ENCODE data around the gene UROS.
A peak's percentile ranks its signal among the peaks of the same experiment; 100 is the strongest.

The UROS gene

DNA sequence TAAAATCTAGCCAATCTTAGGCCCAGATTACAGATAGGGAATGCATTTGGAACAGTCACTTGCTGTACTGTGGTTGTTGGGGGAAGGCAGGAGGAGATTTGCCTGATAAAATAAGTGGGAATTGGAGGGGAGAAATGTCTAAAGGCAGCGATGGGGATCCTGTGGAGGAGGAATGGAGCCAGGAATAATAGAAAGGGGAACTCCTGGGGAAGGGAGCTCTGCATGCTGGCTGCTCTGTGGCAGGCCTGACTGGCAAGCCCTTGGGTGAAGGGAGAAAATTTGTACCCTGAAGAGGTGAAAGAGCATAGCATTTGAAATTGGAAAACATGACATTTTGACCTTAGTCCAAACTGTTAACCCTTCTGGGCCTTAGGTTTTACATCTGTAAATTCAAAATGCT is 61.1 kb downstream of the UROS start (continued):
- TF ChIP-seq, protein P1, sequence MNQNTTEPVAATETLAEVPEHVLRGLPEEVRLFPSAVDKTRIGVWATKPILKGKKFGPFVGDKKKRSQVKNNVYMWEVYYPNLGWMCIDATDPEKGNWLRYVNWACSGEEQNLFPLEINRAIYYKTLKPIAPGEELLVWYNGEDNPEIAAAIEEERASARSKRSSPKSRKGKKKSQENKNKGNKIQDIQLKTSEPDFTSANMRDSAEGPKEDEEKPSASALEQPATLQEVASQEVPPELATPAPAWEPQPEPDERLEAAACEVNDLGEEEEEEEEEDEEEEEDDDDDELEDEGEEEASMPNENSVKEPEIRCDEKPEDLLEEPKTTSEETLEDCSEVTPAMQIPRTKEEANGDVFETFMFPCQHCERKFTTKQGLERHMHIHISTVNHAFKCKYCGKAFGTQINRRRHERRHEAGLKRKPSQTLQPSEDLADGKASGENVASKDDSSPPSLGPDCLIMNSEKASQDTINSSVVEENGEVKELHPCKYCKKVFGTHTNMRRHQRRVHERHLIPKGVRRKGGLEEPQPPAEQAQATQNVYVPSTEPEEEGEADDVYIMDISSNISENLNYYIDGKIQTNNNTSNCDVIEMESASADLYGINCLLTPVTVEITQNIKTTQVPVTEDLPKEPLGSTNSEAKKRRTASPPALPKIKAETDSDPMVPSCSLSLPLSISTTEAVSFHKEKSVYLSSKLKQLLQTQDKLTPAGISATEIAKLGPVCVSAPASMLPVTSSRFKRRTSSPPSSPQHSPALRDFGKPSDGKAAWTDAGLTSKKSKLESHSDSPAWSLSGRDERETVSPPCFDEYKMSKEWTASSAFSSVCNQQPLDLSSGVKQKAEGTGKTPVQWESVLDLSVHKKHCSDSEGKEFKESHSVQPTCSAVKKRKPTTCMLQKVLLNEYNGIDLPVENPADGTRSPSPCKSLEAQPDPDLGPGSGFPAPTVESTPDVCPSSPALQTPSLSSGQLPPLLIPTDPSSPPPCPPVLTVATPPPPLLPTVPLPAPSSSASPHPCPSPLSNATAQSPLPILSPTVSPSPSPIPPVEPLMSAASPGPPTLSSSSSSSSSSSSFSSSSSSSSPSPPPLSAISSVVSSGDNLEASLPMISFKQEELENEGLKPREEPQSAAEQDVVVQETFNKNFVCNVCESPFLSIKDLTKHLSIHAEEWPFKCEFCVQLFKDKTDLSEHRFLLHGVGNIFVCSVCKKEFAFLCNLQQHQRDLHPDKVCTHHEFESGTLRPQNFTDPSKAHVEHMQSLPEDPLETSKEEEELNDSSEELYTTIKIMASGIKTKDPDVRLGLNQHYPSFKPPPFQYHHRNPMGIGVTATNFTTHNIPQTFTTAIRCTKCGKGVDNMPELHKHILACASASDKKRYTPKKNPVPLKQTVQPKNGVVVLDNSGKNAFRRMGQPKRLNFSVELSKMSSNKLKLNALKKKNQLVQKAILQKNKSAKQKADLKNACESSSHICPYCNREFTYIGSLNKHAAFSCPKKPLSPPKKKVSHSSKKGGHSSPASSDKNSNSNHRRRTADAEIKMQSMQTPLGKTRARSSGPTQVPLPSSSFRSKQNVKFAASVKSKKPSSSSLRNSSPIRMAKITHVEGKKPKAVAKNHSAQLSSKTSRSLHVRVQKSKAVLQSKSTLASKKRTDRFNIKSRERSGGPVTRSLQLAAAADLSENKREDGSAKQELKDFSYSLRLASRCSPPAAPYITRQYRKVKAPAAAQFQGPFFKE (tag by site-specific recombination; IDR thresholded peaks at IDR 0.05; ENCODE audit: borderline replicate concordance): no peak
- no peak for TF ChIP-seq ZNF837 (tag by site-specific recombination; IDR thresholded peaks at IDR 0.05)
- TF ChIP-seq, protein P2, sequence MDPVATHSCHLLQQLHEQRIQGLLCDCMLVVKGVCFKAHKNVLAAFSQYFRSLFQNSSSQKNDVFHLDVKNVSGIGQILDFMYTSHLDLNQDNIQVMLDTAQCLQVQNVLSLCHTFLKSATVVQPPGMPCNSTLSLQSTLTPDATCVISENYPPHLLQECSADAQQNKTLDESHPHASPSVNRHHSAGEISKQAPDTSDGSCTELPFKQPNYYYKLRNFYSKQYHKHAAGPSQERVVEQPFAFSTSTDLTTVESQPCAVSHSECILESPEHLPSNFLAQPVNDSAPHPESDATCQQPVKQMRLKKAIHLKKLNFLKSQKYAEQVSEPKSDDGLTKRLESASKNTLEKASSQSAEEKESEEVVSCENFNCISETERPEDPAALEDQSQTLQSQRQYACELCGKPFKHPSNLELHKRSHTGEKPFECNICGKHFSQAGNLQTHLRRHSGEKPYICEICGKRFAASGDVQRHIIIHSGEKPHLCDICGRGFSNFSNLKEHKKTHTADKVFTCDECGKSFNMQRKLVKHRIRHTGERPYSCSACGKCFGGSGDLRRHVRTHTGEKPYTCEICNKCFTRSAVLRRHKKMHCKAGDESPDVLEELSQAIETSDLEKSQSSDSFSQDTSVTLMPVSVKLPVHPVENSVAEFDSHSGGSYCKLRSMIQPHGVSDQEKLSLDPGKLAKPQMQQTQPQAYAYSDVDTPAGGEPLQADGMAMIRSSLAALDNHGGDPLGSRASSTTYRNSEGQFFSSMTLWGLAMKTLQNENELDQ (tag by site-specific recombination; IDR thresholded peaks at IDR 0.05; ENCODE audit: low read depth): no peak
- TF ChIP-seq, protein P3, sequence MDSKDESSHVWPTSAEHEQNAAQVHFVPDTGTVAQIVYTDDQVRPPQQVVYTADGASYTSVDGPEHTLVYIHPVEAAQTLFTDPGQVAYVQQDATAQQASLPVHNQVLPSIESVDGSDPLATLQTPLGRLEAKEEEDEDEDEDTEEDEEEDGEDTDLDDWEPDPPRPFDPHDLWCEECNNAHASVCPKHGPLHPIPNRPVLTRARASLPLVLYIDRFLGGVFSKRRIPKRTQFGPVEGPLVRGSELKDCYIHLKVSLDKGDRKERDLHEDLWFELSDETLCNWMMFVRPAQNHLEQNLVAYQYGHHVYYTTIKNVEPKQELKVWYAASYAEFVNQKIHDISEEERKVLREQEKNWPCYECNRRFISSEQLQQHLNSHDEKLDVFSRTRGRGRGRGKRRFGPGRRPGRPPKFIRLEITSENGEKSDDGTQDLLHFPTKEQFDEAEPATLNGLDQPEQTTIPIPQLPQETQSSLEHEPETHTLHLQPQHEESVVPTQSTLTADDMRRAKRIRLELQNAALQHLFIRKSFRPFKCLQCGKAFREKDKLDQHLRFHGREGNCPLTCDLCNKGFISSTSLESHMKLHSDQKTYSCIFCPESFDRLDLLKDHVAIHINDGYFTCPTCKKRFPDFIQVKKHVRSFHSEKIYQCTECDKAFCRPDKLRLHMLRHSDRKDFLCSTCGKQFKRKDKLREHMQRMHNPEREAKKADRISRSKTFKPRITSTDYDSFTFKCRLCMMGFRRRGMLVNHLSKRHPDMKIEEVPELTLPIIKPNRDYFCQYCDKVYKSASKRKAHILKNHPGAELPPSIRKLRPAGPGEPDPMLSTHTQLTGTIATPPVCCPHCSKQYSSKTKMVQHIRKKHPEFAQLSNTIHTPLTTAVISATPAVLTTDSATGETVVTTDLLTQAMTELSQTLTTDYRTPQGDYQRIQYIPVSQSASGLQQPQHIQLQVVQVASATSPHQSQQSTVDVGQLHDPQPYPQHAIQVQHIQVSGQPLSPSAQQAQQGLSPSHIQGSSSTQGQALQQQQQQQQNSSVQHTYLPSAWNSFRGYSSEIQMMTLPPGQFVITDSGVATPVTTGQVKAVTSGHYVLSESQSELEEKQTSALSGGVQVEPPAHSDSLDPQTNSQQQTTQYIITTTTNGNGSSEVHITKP (tag by site-specific recombination; IDR thresholded peaks at IDR 0.05): no peak

DNA sequence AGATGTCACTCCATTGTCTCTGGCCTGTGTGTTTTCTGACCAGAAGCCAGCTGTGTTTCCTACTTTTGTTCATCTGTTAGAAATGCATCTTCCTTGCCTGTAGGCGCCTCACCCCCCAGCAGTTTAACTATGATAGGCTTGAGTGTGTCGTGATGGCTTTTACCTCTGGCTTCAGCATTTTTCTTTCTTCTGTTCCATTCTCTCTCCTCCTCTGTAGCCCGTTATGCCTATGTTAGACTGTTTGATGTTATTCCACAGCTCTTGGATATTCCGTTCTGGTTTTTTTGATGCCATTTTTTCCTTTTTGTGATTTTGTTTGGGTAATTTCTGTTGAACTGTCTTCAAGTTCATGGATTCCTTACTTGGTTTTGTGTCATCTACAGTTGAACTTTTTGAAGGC is 65.3 kb downstream of the UROS start:
- H3K9me3 ChIP-seq (ENCODE audit: control insufficient read depth, insufficient read depth, low read depth, low read length): no peaks in the 10 kb centered on the region
- H3K27ac ChIP-seq (ENCODE audit: extremely low read depth, low read depth, low read length): no peak overlapping the region
- CTCF ChIA-PET: no interaction called here
- TF ChIP-seq, protein P4, sequence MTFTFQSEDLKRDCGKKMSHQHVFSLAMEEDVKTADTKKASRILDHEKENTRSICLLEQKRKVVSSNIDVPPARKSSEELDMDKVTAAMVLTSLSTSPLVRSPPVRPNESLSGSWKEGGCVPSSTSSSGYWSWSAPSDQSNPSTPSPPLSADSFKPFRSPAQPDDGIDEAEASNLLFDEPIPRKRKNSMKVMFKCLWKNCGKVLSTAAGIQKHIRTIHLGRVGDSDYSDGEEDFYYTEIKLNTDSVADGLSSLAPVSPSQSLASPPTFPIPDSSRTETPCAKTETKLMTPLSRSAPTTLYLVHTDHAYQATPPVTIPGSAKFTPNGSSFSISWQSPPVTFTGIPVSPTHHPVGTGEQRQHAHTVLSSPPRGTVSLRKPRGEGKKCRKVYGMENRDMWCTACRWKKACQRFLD (tag by site-specific recombination; IDR thresholded peaks at IDR 0.05): no peak
- TF ChIP-seq ZNF350 (tag by site-specific recombination; IDR thresholded peaks at IDR 0.05) (no peak), ZNF133 (tag by site-specific recombination; IDR thresholded peaks at IDR 0.05) (peak; percentile 69), ZNF426 (tag by site-specific recombination; IDR thresholded peaks at IDR 0.05) (no peak)
- TF ChIP-seq, protein P5, sequence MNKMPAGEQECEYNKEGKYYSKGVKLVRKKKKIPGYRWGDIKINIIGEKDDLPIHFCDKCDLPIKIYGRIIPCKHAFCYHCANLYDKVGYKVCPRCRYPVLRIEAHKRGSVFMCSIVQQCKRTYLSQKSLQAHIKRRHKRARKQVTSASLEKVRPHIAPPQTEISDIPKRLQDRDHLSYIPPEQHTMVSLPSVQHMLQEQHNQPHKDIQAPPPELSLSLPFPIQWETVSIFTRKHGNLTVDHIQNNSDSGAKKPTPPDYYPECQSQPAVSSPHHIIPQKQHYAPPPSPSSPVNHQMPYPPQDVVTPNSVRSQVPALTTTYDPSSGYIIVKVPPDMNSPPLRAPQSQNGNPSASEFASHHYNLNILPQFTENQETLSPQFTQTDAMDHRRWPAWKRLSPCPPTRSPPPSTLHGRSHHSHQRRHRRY (tag by site-specific recombination; IDR thresholded peaks at IDR 0.05): no peak
- TF ChIP-seq, protein P6, sequence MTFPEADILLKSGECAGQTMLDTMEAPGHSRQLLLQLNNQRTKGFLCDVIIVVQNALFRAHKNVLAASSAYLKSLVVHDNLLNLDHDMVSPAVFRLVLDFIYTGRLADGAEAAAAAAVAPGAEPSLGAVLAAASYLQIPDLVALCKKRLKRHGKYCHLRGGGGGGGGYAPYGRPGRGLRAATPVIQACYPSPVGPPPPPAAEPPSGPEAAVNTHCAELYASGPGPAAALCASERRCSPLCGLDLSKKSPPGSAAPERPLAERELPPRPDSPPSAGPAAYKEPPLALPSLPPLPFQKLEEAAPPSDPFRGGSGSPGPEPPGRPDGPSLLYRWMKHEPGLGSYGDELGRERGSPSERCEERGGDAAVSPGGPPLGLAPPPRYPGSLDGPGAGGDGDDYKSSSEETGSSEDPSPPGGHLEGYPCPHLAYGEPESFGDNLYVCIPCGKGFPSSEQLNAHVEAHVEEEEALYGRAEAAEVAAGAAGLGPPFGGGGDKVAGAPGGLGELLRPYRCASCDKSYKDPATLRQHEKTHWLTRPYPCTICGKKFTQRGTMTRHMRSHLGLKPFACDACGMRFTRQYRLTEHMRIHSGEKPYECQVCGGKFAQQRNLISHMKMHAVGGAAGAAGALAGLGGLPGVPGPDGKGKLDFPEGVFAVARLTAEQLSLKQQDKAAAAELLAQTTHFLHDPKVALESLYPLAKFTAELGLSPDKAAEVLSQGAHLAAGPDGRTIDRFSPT (tag by site-specific recombination; IDR thresholded peaks at IDR 0.05): no peak
- H3K4me3 ChIP-seq (ENCODE audit: low read depth, low read length): no peak overlapping the region
- peaks cover 79 to 85% of the 10 kb centered on the region in 2 experiments for H3K36me3 ChIP-seq (ENCODE audit: control insufficient read depth in 2 of 2, insufficient read depth in 1 of 2, low read length in 2 of 2)
- POLR2A ChIA-PET: no interaction called here
- H3K4me1 ChIP-seq (ENCODE audit: control insufficient read depth, insufficient read depth, low read length): peaks cover 17% of the 10 kb centered on the region
